Neuronal stem cell (in vitro differentiated cells): ENCODE measurements around the gene DOCK4.

Experiments used
- DNase-seq: peaks from one replicate; pipeline ENCODE4 v3.0.0-alpha.2; 2013; ENCODE audit warnings: low spot score
- H2AFZ ChIP-seq: one replicate; pipeline ENCODE4 v1.6.1; 2013; ENCODE audit warnings: mild to moderate bottlenecking, low read length, inconsistent platforms
- H2AK5ac ChIP-seq: 2 replicates; pipeline ENCODE4 v1.6.1; 2013; ENCODE audit warnings: low read depth, mild to moderate bottlenecking, inconsistent platforms, low read length, moderate library complexity, mixed read lengths
- H2BK120ac ChIP-seq: 2 replicates; pipeline ENCODE4 v1.6.1; 2013; ENCODE audit warnings: low read depth, mild to moderate bottlenecking, inconsistent platforms, low read length, moderate library complexity, mixed read lengths
- H2BK12ac ChIP-seq: one replicate; pipeline ENCODE4 v1.6.1; 2013; ENCODE audit warnings: low read length, inconsistent platforms
- H2BK15ac ChIP-seq: 2 replicates; pipeline ENCODE4 v1.6.1; 2013; ENCODE audit warnings: mild to moderate bottlenecking, low read length, inconsistent platforms, mixed read lengths
- H2BK5ac ChIP-seq: one replicate; pipeline ENCODE4 v1.6.1; 2013; ENCODE audit warnings: inconsistent platforms, mild to moderate bottlenecking, low read length, moderate library complexity
- H3K14ac ChIP-seq: one replicate; pipeline ENCODE4 v1.6.1; 2013; ENCODE audit warnings: low read length, inconsistent platforms
- H3K18ac ChIP-seq: 2 replicates; pipeline ENCODE4 v1.6.1; 2013; ENCODE audit warnings: low read length, inconsistent platforms
- H3K23ac ChIP-seq: 2 replicates; pipeline ENCODE4 v1.6.1; 2013; ENCODE audit warnings: low read depth, mild to moderate bottlenecking, mixed read lengths, low read length, inconsistent platforms; ENCODE audit not compliant: poor library complexity
- H3K27ac ChIP-seq: replicated peaks from 3 replicates; pipeline ENCODE4 v1.5.1; 2013; ENCODE audit warnings: low read length, inconsistent platforms
- H3K27me3 ChIP-seq, 3 experiments: 2 replicates each; pipeline ENCODE4 v1.6.1; 2013; ENCODE audit warnings: low read length in 3 of 3, mild to moderate bottlenecking in 2 of 3, inconsistent platforms in 1 of 3, low read depth in 1 of 3, mixed read lengths in 1 of 3, moderate library complexity in 1 of 3; ENCODE audit not compliant: control insufficient read depth in 3 of 3, insufficient read depth in 3 of 3
- H3K36me3 ChIP-seq, 2 donors: replicated peaks in 1 of 2; 2 replicates each; pipeline ENCODE4 v1.6.1; 2013; ENCODE audit warnings: low read length in 2 of 2; ENCODE audit not compliant: control insufficient read depth in 2 of 2, insufficient read depth in 2 of 2
- H3K4ac ChIP-seq: 2 replicates; pipeline ENCODE4 v1.6.1; 2013; ENCODE audit warnings: inconsistent platforms, mild to moderate bottlenecking, low read length, moderate library complexity
- H3K4me1 ChIP-seq, 2 donors: 1 replicate in 1 of 2; 2 replicates in 1 of 2; pipeline ENCODE4 v1.6.1; 2013; ENCODE audit warnings: low read length in 2 of 2, low read depth in 1 of 2; ENCODE audit not compliant: control insufficient read depth in 2 of 2, insufficient read depth in 1 of 2
- H3K4me2 ChIP-seq: one replicate; pipeline ENCODE4 v1.6.1; 2013; ENCODE audit warnings: mild to moderate bottlenecking, low read length, inconsistent platforms; ENCODE audit not compliant: insufficient read depth, poor library complexity, severe bottlenecking
- H3K4me3 ChIP-seq, 2 donors: 2 replicates each; pipeline ENCODE4 v1.5.1; 2013; ENCODE audit warnings: low read length in 2 of 2, mild to moderate bottlenecking in 2 of 2, inconsistent platforms in 1 of 2, moderate library complexity in 1 of 2
- H3K79me1 ChIP-seq: one replicate; pipeline ENCODE4 v1.6.1; 2013; ENCODE audit warnings: low read depth, mild to moderate bottlenecking, inconsistent platforms, low read length, moderate library complexity
- H3K9ac ChIP-seq: one replicate; pipeline ENCODE4 v1.6.1; 2013; ENCODE audit warnings: mild to moderate bottlenecking, low read depth, low read length, inconsistent platforms; ENCODE audit not compliant: poor library complexity
- H3K9me3 ChIP-seq, 2 donors: replicated peaks in 1 of 2; 2 replicates each; pipeline versions ENCODE3 to v1.6.1; 2013; ENCODE audit warnings: low read length in 2 of 2, mild to moderate bottlenecking in 2 of 2, inconsistent platforms in 1 of 2, low read depth in 1 of 2, mixed read lengths in 1 of 2, moderate library complexity in 1 of 2; ENCODE audit not compliant: control insufficient read depth in 2 of 2, insufficient read depth in 1 of 2
- H4K8ac ChIP-seq: one replicate; pipeline ENCODE4 v1.6.1; 2013; ENCODE audit warnings: low read depth, mild to moderate bottlenecking, inconsistent platforms, low read length, moderate library complexity
- H4K91ac ChIP-seq: one replicate; pipeline ENCODE4 v1.6.1; 2013; ENCODE audit warnings: low read length, low read depth, mild to moderate bottlenecking, inconsistent platforms; ENCODE audit not compliant: poor library complexity
- WGBS, 2 donors: extraction: QIAGEN DNeasy Blood & Tissue Kit; methylation state at CpG; one replicate each; pipeline ENCODE4 v1.1.7; 2013; ENCODE audit warnings: missing lambda C conversion rate in 2 of 2, mixed read lengths in 1 of 2; ENCODE audit not compliant: insufficient read length in 2 of 2, insufficient replicate concordance in 1 of 2; ENCODE audit errors: extremely low coverage in 2 of 2; 5-methylcytosine and 5-hydroxymethylcytosine counted together

The DOCK4 gene

GRCh38 chr7:112150823-112151641 lies 55.2 kb downstream of the DOCK4 start:
- no CpG with 5 or more reads among the region's 5 CpGs for WGBS, 2 donors
- no peak overlapping the region for H3K4ac ChIP-seq
- no peak overlapping the region for H3K9ac ChIP-seq
- no peak overlapping the region for H2AK5ac ChIP-seq
- no peaks in the 10 kb centered on the region for H3K9me3 ChIP-seq
- H2BK12ac ChIP-seq, result no peak overlapping the region
- H2BK15ac ChIP-seq, result no peak overlapping the region
- H3K27ac ChIP-seq, result no peak overlapping the region
- H4K8ac ChIP-seq, result no peak overlapping the region
- H3K4me1 ChIP-seq, result peaks cover 3 to 13% of the 10 kb centered on the region in 2 donors
- no peaks in the 10 kb centered on the region for H3K27me3 ChIP-seq
- no peak overlapping the region for H3K4me3 ChIP-seq
- no peak overlapping the region for H4K91ac ChIP-seq
- no peak for DNase-seq
- no peak overlapping the region for H2BK5ac ChIP-seq
- H3K23ac ChIP-seq, result no peak overlapping the region
- H3K79me1 ChIP-seq, result no peaks in the 10 kb centered on the region
- H3K18ac ChIP-seq, result no peak overlapping the region
- H3K36me3 ChIP-seq, result no peaks in the 10 kb centered on the region
- no peak overlapping the region for H2AFZ ChIP-seq
- H3K14ac ChIP-seq, result no peak overlapping the region
- H3K4me2 ChIP-seq, result no peak overlapping the region
- no peak overlapping the region for H2BK120ac ChIP-seq

GRCh38 chr7:112149734-112150133 lies 56.5 kb downstream of the DOCK4 start:
- no peak for DNase-seq
- Histone ChIP-seq H3K27me3 (peaks cover 0 to 3% (median 0%) of the 10 kb centered on the region in 3 experiments), H2AFZ (no peak overlapping the region), H3K27ac (no peak overlapping the region), H3K4ac (no peak overlapping the region), H4K8ac (no peak overlapping the region), H3K18ac (no peak overlapping the region), H3K9me3 (no peaks in the 10 kb centered on the region), H4K91ac (no peak overlapping the region), H2BK5ac (no peak overlapping the region), H2BK15ac (no peak overlapping the region), H3K79me1 (no peaks in the 10 kb centered on the region), H3K36me3 (no peaks in the 10 kb centered on the region), H3K4me2 (no peak overlapping the region), H3K14ac (no peak overlapping the region), H3K23ac (no peak overlapping the region), H2BK120ac (no peak overlapping the region), H3K9ac (no peak overlapping the region), H3K4me1 (peaks cover 3 to 13% of the 10 kb centered on the region in 2 donors), H2BK12ac (no peak overlapping the region), H3K4me3 (no peak overlapping the region), H2AK5ac (no peak overlapping the region)
- WGBS, 2 donors, result no CpG with 5 or more reads among the region's 2 CpGs

DNA sequence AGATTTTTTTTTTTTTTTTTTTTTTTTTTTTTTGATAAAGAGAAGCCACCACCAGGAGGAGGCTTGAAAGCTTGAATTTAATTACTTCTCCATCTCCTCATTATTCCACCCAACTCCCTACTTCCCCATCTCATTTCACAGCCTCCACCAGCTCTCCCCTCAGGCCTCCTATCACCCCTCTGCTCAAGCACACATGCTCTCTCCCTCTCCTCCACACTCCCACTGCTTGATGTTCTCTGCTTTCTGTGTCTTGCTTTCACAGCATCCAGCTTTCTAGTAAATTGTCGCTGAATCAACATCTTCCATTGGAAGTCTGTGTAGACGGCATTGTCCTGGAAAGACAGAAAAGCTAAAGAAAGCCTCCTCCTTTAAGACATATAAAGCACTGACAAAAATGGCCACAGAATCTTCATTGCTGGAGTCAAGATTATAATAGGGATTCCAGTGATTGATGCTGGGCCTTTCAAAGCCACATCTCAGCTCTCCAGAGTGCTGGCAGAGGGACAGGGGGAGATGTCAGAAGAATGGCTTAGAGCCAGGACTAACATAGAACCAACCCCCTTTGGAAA lies 58.3 kb downstream of the DOCK4 start:
- H3K36me3 ChIP-seq, result no peaks in the 10 kb centered on the region
- no peak overlapping the region for H3K4me3 ChIP-seq
- no peaks in the 10 kb centered on the region for H3K79me1 ChIP-seq
- no peak overlapping the region for H2BK120ac ChIP-seq
- H2BK5ac ChIP-seq, result no peak overlapping the region
- no peak overlapping the region for H2BK15ac ChIP-seq
- H2AK5ac ChIP-seq, result no peak overlapping the region
- no peak overlapping the region for H3K14ac ChIP-seq
- H3K27ac ChIP-seq, result no peak overlapping the region
- DNase-seq, result no peak
- peaks cover 0 to 3% (median 0%) of the 10 kb centered on the region in 3 experiments for H3K27me3 ChIP-seq
- H3K4me2 ChIP-seq, result no peak overlapping the region
- H4K8ac ChIP-seq, result no peak overlapping the region
- H3K9ac ChIP-seq, result no peak overlapping the region
- H2BK12ac ChIP-seq, result no peak overlapping the region
- no peak overlapping the region for H4K91ac ChIP-seq
- no peak overlapping the region for H3K23ac ChIP-seq
- H3K18ac ChIP-seq, result peak overlapping the region; percentile 42
- H3K4ac ChIP-seq, result no peak overlapping the region
- H3K9me3 ChIP-seq, result no peaks in the 10 kb centered on the region
- peak overlapping the region; percentile 31 for H2AFZ ChIP-seq
- peaks cover 4 to 21% of the 10 kb centered on the region in 2 donors for H3K4me1 ChIP-seq
- no CpG with 5 or more reads among the region's 2 CpGs for WGBS, 2 donors

- no peak for DNase-seq
- H3K36me3 ChIP-seq, result no peaks in the 10 kb centered on the region
- H3K4me3 ChIP-seq, result no peak overlapping the region
- H2AK5ac ChIP-seq, result no peak overlapping the region
- H3K4ac ChIP-seq, result no peak overlapping the region
- H3K9ac ChIP-seq, result no peak overlapping the region
- no peak overlapping the region for H2BK5ac ChIP-seq
- H3K27ac ChIP-seq, result no peak overlapping the region
- no peak overlapping the region for H2BK120ac ChIP-seq
- no peak overlapping the region for H3K18ac ChIP-seq
- H2BK12ac ChIP-seq, result no peak overlapping the region
- no CpG with 5 or more reads among the region's 5 CpGs for WGBS, 2 donors
- H4K91ac ChIP-seq, result no peak overlapping the region
- no peaks in the 10 kb centered on the region for H3K79me1 ChIP-seq
- no peak overlapping the region for H4K8ac ChIP-seq
- H3K23ac ChIP-seq, result no peak overlapping the region
- H3K27me3 ChIP-seq, result peaks cover 0 to 3% (median 0%) of the 10 kb centered on the region in 3 experiments
- H3K4me2 ChIP-seq, result no peak overlapping the region
- no peak overlapping the region for H3K14ac ChIP-seq
- no peak overlapping the region for H2BK15ac ChIP-seq
- no peaks in the 10 kb centered on the region for H3K9me3 ChIP-seq
- H3K4me1 ChIP-seq, result peaks cover 4 to 21% of the 10 kb centered on the region in 2 donors
- H2AFZ ChIP-seq, result no peak overlapping the region
Measured at GRCh38 chr7:112145206-112145605, 61.0 kb downstream of the DOCK4 start.
